Measurements from ENCODE around the gene ATP6V0C. TPM values are rescaled to one million over a fixed set of nuclear protein-coding genes. Genes with fewer than 3 reads are reported as not detected.

Gene ATP6V0C
- total RNA-seq, 1 experiment from 2014 or later, result 212 TPM

GRCh38 chr16:2500918-2501750, 12.6 kb upstream of the ATP6V0C start (continued):
- TF ChIP-seq CTCF (IDR thresholded peaks at IDR 0.05), result peak; percentile 94
- TF ChIP-seq ZNF396 (CRISPR knock-in tag; IDR thresholded peaks at IDR 0.05; ENCODE audit: borderline replicate concordance), result no peak

GRCh38 chr16:2501946-2502895, 11.5 kb upstream of the ATP6V0C start:
- ATAC-seq (no peak), DNase-seq (ENCODE audit: low spot score) (no peak)
- H3K9me3 Mint-ChIP-seq, result no peaks in the 10 kb centered on the region
- no peaks in the 10 kb centered on the region for H3K27me3 Mint-ChIP-seq (ENCODE audit: low read depth)
- peaks cover 5% of the 10 kb centered on the region for H3K36me3 Mint-ChIP-seq
- CTCF ChIA-PET, result interaction anchor here (0.5 to 3.5 kb wide), 59 partner anchors 10 to 498 kb away, joined by 3 to 57 read pairs (median 6); partner anchors contain the start of genes ABCA3, AMDHD2, ATP6V0C and CCNF
- peaks cover 4% of the 10 kb centered on the region for H3K4me1 Mint-ChIP-seq
- POLR2A ChIA-PET, result interaction anchor here (0.6 to 1.5 kb wide), 8 partner anchors 18 to 347 kb away, joined by 3 to 13 read pairs (median 4); partner anchors contain the start of genes AMDHD2, ECI1, NTN3 and PDPK1
- no peak overlapping the region for H3K27ac Mint-ChIP-seq
- peak overlapping the region; percentile 49 for H3K4me3 Mint-ChIP-seq
- TF ChIP-seq USF2 (CRISPR knock-in tag; IDR thresholded peaks at IDR 0.05) (no peak), ZNF263 (CRISPR knock-in tag; IDR thresholded peaks at IDR 0.05; ENCODE audit: low read depth) (no peak), E2F5 (CRISPR knock-in tag; IDR thresholded peaks at IDR 0.05) (no peak), NR3C1 (CRISPR knock-in tag; conservative IDR thresholded peaks at IDR 0.05; ENCODE audit: low read depth) (no peak), GTF2I (CRISPR knock-in tag; conservative IDR thresholded peaks at IDR 0.05) (no peak), E2F4 (CRISPR knock-in tag; IDR thresholded peaks at IDR 0.05; ENCODE audit: borderline replicate concordance, low read depth) (no peak), HMGA2 (CRISPR knock-in tag; IDR thresholded peaks at IDR 0.05) (no peak), CTCF (IDR thresholded peaks at IDR 0.05) (no peak), E2F1 (CRISPR knock-in tag; IDR thresholded peaks at IDR 0.05) (no peak), ARID4B (CRISPR knock-in tag; IDR thresholded peaks at IDR 0.05; ENCODE audit: borderline replicate concordance) (no peak), PRDM15 (CRISPR knock-in tag; IDR thresholded peaks at IDR 0.05) (no peak), ZMAT4 (CRISPR knock-in tag; IDR thresholded peaks at IDR 0.05) (no peak)
